Activated CD4-positive, alpha-beta T cell treated with anti-CD3 and anti-CD28 coated beads, Interleukin-2, Interleukin-6, amounts not matched to agents 100 ng/mL and 50 ng/mL, durations not matched to agents 16 hours and 8 hours (primary cell): ENCODE data around the gene NUP37.
"Not testable (repeated sequence)": the region's sequence is repeated elsewhere in the genome, so short reads cannot be mapped to it uniquely, and the experiment has no call there.

Experiments
- DNase-seq: peaks from one replicate; pipeline ENCODE4 v3.0.0-alpha.2; 2020

The NUP37 gene

GRCh38 chr12:102089228-102089835, 30.6 kb downstream of the NUP37 start:
- DNase-seq, result not testable (repeated sequence)

- DNase-seq, result no peak
These were observed 39.1 kb downstream of the NUP37 start for GRCh38 chr12:102080842-102081241.

- not testable (repeated sequence) for DNase-seq
These were observed 47.8 kb downstream of the NUP37 start for GRCh38 chr12:102072092-102072491.

- DNase-seq, result no peak
These were observed 50.2 kb downstream of the NUP37 start for GRCh38 chr12:102069707-102070106.

- no peak for DNase-seq
These were observed 52.2 kb downstream of the NUP37 start for GRCh38 chr12:102067574-102068258.

- no peak for DNase-seq
These were observed 55.4 kb downstream of the NUP37 start for GRCh38 chr12:102064476-102064875.

GRCh38 chr12:102063069-102063468, 56.8 kb downstream of the NUP37 start:
- no peak for DNase-seq

GRCh38 chr12:102062419-102062806, 57.5 kb downstream of the NUP37 start:
- no peak for DNase-seq

GRCh38 chr12:102061560-102062418, 58.1 kb downstream of the NUP37 start, which contains the start of gene WASHC3:
WASHC3 (minus strand) TSS chr12:102061991; CDS start chr12:102061962, 29 bp downstream.
- DNase-seq, result peak; percentile 97

- DNase-seq, result peak; percentile 63
These were observed 58.8 kb downstream of the NUP37 start for GRCh38 chr12:102061096-102061559.

GRCh38 chr12:102059343-102059742, 60.6 kb downstream of the NUP37 start:
- peak; percentile 62 for DNase-seq

- no peak for DNase-seq
These were observed 65.6 kb downstream of the NUP37 start for GRCh38 chr12:102054345-102054744.

GRCh38 chr12:102053062-102053349, 66.9 kb downstream of the NUP37 start:
- no peak for DNase-seq

GRCh38 chr12:102052192-102053061, 67.5 kb downstream of the NUP37 start:
- DNase-seq, result no peak

- peak; percentile 6 for DNase-seq
These were observed 68.4 kb downstream of the NUP37 start for GRCh38 chr12:102051431-102051965.

- no peak for DNase-seq
These were observed 69.1 kb downstream of the NUP37 start for GRCh38 chr12:102050660-102051430.

- peak; percentile 29 for DNase-seq
These were observed 76.0 kb downstream of the NUP37 start for GRCh38 chr12:102043928-102044327.

- no peak for DNase-seq
These were observed 85.7 kb downstream of the NUP37 start for GRCh38 chr12:102033991-102034745.

- DNase-seq, result no peak
These were observed 88.1 kb downstream of the NUP37 start for GRCh38 chr12:102031852-102032251.

GRCh38 chr12:102029141-102029540, 90.8 kb downstream of the NUP37 start:
- no peak for DNase-seq

GRCh38 chr12:102026728-102027127, 93.2 kb downstream of the NUP37 start:
- DNase-seq, result no peak
